H9 (cell line): ENCODE measurements around the gene RHEX. TPM values are rescaled to one million over a fixed set of nuclear protein-coding genes. Genes with fewer than 3 reads are reported as not detected.

Experiments used
- DNase-seq: peaks from one replicate; pipeline ENCODE4 v3.0.0-alpha.2; 2017
- H2AFZ ChIP-seq: one replicate; pipeline ENCODE4 v1.6.1; 2013; ENCODE audit warnings: mild to moderate bottlenecking, low read length, control low read depth, moderate library complexity
- H2AK5ac ChIP-seq: 2 replicates; pipeline ENCODE4 v1.6.1; 2013; ENCODE audit warnings: low read length, control low read depth, mixed read lengths; ENCODE audit not compliant: insufficient read length
- H2BK120ac ChIP-seq: one replicate; pipeline ENCODE4 v1.6.1; 2013; ENCODE audit warnings: low read depth, mild to moderate bottlenecking, low read length, control low read depth, inconsistent platforms; ENCODE audit not compliant: poor library complexity, severe bottlenecking
- H2BK12ac ChIP-seq: 2 replicates; pipeline ENCODE4 v1.6.1; 2013; ENCODE audit warnings: low read length, control low read depth, mixed read lengths, low read depth; ENCODE audit not compliant: insufficient read length
- H2BK15ac ChIP-seq: 2 replicates; pipeline ENCODE4 v1.6.1; 2013; ENCODE audit warnings: low read depth, low read length, control low read depth
- H2BK20ac ChIP-seq: one replicate; pipeline ENCODE4 v1.6.1; 2013; ENCODE audit warnings: low read depth, mild to moderate bottlenecking, low read length, control low read depth, inconsistent platforms; ENCODE audit not compliant: poor library complexity, severe bottlenecking
- H2BK5ac ChIP-seq: 2 replicates; pipeline ENCODE4 v1.6.1; 2013; ENCODE audit warnings: low read length, control low read depth, mixed read lengths; ENCODE audit not compliant: insufficient read length
- H3K14ac ChIP-seq: 2 replicates; pipeline ENCODE4 v1.6.1; 2013; ENCODE audit warnings: low read length, control low read depth; ENCODE audit not compliant: insufficient read depth
- H3K18ac ChIP-seq: 2 replicates; pipeline ENCODE4 v1.6.1; 2013; ENCODE audit warnings: low read depth, mild to moderate bottlenecking, mixed read lengths, low read length, control low read depth; ENCODE audit not compliant: insufficient read length
- H3K23ac ChIP-seq: 2 replicates; pipeline ENCODE4 v1.6.1; 2013; ENCODE audit warnings: low read length, control low read depth, mixed read lengths, low read depth; ENCODE audit not compliant: insufficient read length
- H3K23me2 ChIP-seq: 2 replicates; pipeline ENCODE4 v1.6.1; 2013; ENCODE audit warnings: low read depth, mild to moderate bottlenecking, mixed read lengths, low read length, control low read depth; ENCODE audit not compliant: insufficient read length, poor library complexity, severe bottlenecking
- H3K27ac ChIP-seq: 2 replicates; pipeline ENCODE4 v1.5.1; 2013; ENCODE audit warnings: low read length, control low read depth, mixed read lengths, low read depth; ENCODE audit not compliant: insufficient read length
- H3K27me3 ChIP-seq: 2 replicates; pipeline ENCODE4 v1.6.1; 2013; ENCODE audit warnings: low read length, control low read depth, inconsistent platforms; ENCODE audit not compliant: insufficient read depth
- H3K4ac ChIP-seq: 2 replicates; pipeline ENCODE4 v1.6.1; 2013; ENCODE audit warnings: low read depth, mild to moderate bottlenecking, control low read depth, inconsistent platforms, low read length, moderate library complexity
- H3K4me1 ChIP-seq: 2 replicates; pipeline ENCODE4 v1.6.1; 2013; ENCODE audit warnings: low read length, control low read depth, inconsistent platforms; ENCODE audit not compliant: insufficient read depth
- H3K4me2 ChIP-seq: 2 replicates; pipeline ENCODE4 v1.6.1; 2013; ENCODE audit warnings: low read length, control low read depth, mixed read lengths; ENCODE audit not compliant: insufficient read length, insufficient read depth
- H3K56ac ChIP-seq: 2 replicates; pipeline ENCODE4 v1.6.1; 2013; ENCODE audit warnings: low read depth, mild to moderate bottlenecking, mixed read lengths, low read length, control low read depth; ENCODE audit not compliant: insufficient read length
- H3K79me1 ChIP-seq: 2 replicates; pipeline ENCODE4 v1.6.1; 2013; ENCODE audit warnings: low read depth, mild to moderate bottlenecking, moderate library complexity, low read length, control low read depth, inconsistent platforms; ENCODE audit not compliant: insufficient read depth, poor library complexity, severe bottlenecking
- H3K79me2 ChIP-seq: 2 replicates; pipeline ENCODE4 v1.6.1; 2013; ENCODE audit warnings: low read length, control low read depth, inconsistent platforms; ENCODE audit not compliant: insufficient read depth
- H3K9ac ChIP-seq: 2 replicates; pipeline ENCODE4 v1.6.1; 2013; ENCODE audit warnings: low read length, control low read depth, mixed read lengths; ENCODE audit not compliant: insufficient read length; ENCODE audit errors: extremely low read depth
- H3K9me3 ChIP-seq: one replicate; pipeline ENCODE4 v1.6.1; 2013; ENCODE audit warnings: low read depth, low read length, inconsistent platforms; ENCODE audit not compliant: control insufficient read depth
- H3T11ph ChIP-seq: one replicate; pipeline ENCODE4 v1.6.1; 2013; ENCODE audit warnings: mild to moderate bottlenecking, low read length, control low read depth, inconsistent platforms
- H4K20me1 ChIP-seq: one replicate; pipeline ENCODE4 v1.6.1; 2013; ENCODE audit not compliant: control insufficient read depth, insufficient read length, insufficient read depth
- H4K5ac ChIP-seq: 2 replicates; pipeline ENCODE4 v1.6.1; 2013; ENCODE audit warnings: low read depth, mild to moderate bottlenecking, mixed read lengths, low read length, control low read depth; ENCODE audit not compliant: insufficient read length
- H4K8ac ChIP-seq: replicated peaks from 2 replicates; pipeline ENCODE4 v1.6.1; 2013; ENCODE audit warnings: low read length, control low read depth, mixed read lengths, low read depth; ENCODE audit not compliant: insufficient read length
- H4K91ac ChIP-seq: 2 replicates; pipeline ENCODE4 v1.6.1; 2013; ENCODE audit warnings: low read depth, mild to moderate bottlenecking, moderate library complexity, mixed read lengths, low read length, control low read depth; ENCODE audit not compliant: insufficient read length
- H3K27ac Mint-ChIP-seq, 3 experiments: 2 replicates in 2 of 3; 3 replicates in 1 of 3; pipeline ENCODE4 v1.8.0; 2020 to 2021; ENCODE audit warnings: mixed read lengths in 3 of 3, mild to moderate bottlenecking in 1 of 3, moderate library complexity in 1 of 3
- H3K27me3 Mint-ChIP-seq: 2 replicates; pipeline ENCODE4 v1.8.0; 2021; ENCODE audit warnings: low read depth, mild to moderate bottlenecking, moderate library complexity, mixed read lengths
- H3K36me3 Mint-ChIP-seq, 3 experiments: 2 replicates in 2 of 3; 3 replicates in 1 of 3; pipeline ENCODE4 v1.8.0; 2020 to 2021; ENCODE audit warnings: low read depth in 3 of 3, mixed read lengths in 3 of 3; ENCODE audit not compliant: insufficient read depth in 1 of 3
- H3K4me1 Mint-ChIP-seq, 2 experiments: 2 replicates each; pipeline ENCODE4 v1.8.0; 2020; ENCODE audit warnings: mixed read lengths in 2 of 2
- H3K4me3 Mint-ChIP-seq, 2 experiments: 2 replicates in 1 of 2; 3 replicates in 1 of 2; pipeline ENCODE4 v1.8.0; 2020 to 2021; ENCODE audit warnings: mild to moderate bottlenecking in 2 of 2, mixed read lengths in 2 of 2, moderate library complexity in 1 of 2
- H3K9me3 Mint-ChIP-seq, 2 experiments: 2 replicates in 1 of 2; 3 replicates in 1 of 2; pipeline ENCODE4 v1.8.0; 2020; ENCODE audit warnings: mild to moderate bottlenecking in 2 of 2, mixed read lengths in 2 of 2, moderate library complexity in 1 of 2
- CTCF ChIP-seq: fragments of 200-600 bp; sonication (generic); conservative IDR thresholded peaks from 3 replicates; pipeline ENCODE4 v1.8.0; 2021; ENCODE audit warnings: antibody characterized with exemption, mild to moderate bottlenecking
- WGBS: extraction: QIAGEN DNeasy Blood & Tissue Kit; methylation state at CpG from one replicate; pipeline ENCODE4 v1.1.7; 2013; ENCODE audit warnings: missing lambda C conversion rate, low lambda C conversion rate, mixed read lengths; ENCODE audit not compliant: insufficient read length; ENCODE audit errors: extremely low coverage; 5-methylcytosine and 5-hydroxymethylcytosine counted together
- total RNA-seq: library from RNA; stranded (reverse); gene quantifications from 2 replicates; pipeline ENCODE4 v1.2.1, GENCODE V29; 2021

RHEX gene
- total RNA-seq, 1 experiment from 2014 or later = not detected

GRCh38 chr1:206108635-206109034 is 55.7 kb downstream of the RHEX start:
- peaks cover 0 to 2% of the 10 kb centered on the region in 2 experiments; a peak in 2 of 4 replicates for H3K4me1 Mint-ChIP-seq
- Histone ChIP-seq H3K4me1 (no peaks in the 10 kb centered on the region), H2BK15ac (no peak overlapping the region), H2AK5ac (no peak overlapping the region), H4K8ac (no peak overlapping the region), H2BK5ac (no peak overlapping the region), H3K23ac (no peak overlapping the region), H3K23me2 (no peaks in the 10 kb centered on the region), H3K27ac (no peak overlapping the region), H2BK120ac (no peak overlapping the region), H3K9ac (no peak overlapping the region), H4K91ac (no peak overlapping the region), H2AFZ (no peak overlapping the region), H3K79me1 (no peaks in the 10 kb centered on the region), H4K20me1 (no peaks in the 10 kb centered on the region), H3K56ac (no peak overlapping the region), H3T11ph (no peak overlapping the region), H3K79me2 (no peaks in the 10 kb centered on the region), H3K9me3 (no peaks in the 10 kb centered on the region), H2BK20ac (no peak overlapping the region), H3K27me3 (no peaks in the 10 kb centered on the region), H3K4me2 (no peak overlapping the region), H3K4ac (no peak overlapping the region), H4K5ac (no peak overlapping the region), H2BK12ac (no peak overlapping the region), H3K18ac (no peak overlapping the region), H3K14ac (no peak overlapping the region)
- no peak overlapping the region for H3K27ac Mint-ChIP-seq
- H3K27me3 Mint-ChIP-seq = peaks cover 4% of the 10 kb centered on the region
- no peaks in the 10 kb centered on the region for H3K9me3 Mint-ChIP-seq
- WGBS = no CpG with 5 or more reads among the region's 2 CpGs
- H3K36me3 Mint-ChIP-seq = no peaks in the 10 kb centered on the region
- no peak for TF ChIP-seq CTCF
- DNase-seq = no peak
- H3K4me3 Mint-ChIP-seq = no peak overlapping the region
